Neutrophil (primary cell): ENCODE data around the gene ZBTB39.

ENCODE experiments used
- H3K27ac ChIP-seq: fragments of 200-600 bp; sonication (generic); 2 replicates; pipeline ENCODE4 v1.5.1; 2016; ENCODE audit warnings: mild to moderate bottlenecking, moderate library complexity
- H3K27me3 ChIP-seq: fragments of 200-600 bp; sonication (generic); 2 replicates; pipeline ENCODE4 v1.6.0; 2016; ENCODE audit warnings: mild to moderate bottlenecking
- H3K36me3 ChIP-seq: fragments of 200-600 bp; sonication (generic); 2 replicates; pipeline ENCODE4 v1.5.1; 2017
- H3K4me1 ChIP-seq, 2 experiments: fragments of 200-600 bp in 1 of 2; sonication (generic) in 1 of 2; 1 replicate in 1 of 2; 2 replicates in 1 of 2; pipeline versions ENCODE4 v1.5.1 to v1.6.1; 2013 to 2016; ENCODE audit warnings: low read depth in 1 of 2, low read length in 1 of 2, mild to moderate bottlenecking in 1 of 2, moderate library complexity in 1 of 2; ENCODE audit not compliant: control insufficient read depth in 1 of 2, insufficient read depth in 1 of 2
- H3K4me3 ChIP-seq, 2 experiments: fragments of 200-600 bp in 1 of 2; sonication (generic) in 1 of 2; 1 replicate in 1 of 2; 2 replicates in 1 of 2; pipeline ENCODE4 v1.5.1; 2013 to 2016; ENCODE audit warnings: low read depth in 1 of 2, low read length in 1 of 2, mild to moderate bottlenecking in 1 of 2, moderate library complexity in 1 of 2
- H3K9me3 ChIP-seq: fragments of 200-600 bp; sonication (generic); 2 replicates; pipeline ENCODE4 v1.5.1; 2016
- TF ChIP-seq, protein P1 (sequence below): fragments of 200-600 bp; sonication (generic); IDR thresholded peaks from 2 replicates; pipeline ENCODE4 v1.5.1; 2016; ENCODE audit warnings: antibody characterized with exemption

Gene ZBTB39

DNA sequence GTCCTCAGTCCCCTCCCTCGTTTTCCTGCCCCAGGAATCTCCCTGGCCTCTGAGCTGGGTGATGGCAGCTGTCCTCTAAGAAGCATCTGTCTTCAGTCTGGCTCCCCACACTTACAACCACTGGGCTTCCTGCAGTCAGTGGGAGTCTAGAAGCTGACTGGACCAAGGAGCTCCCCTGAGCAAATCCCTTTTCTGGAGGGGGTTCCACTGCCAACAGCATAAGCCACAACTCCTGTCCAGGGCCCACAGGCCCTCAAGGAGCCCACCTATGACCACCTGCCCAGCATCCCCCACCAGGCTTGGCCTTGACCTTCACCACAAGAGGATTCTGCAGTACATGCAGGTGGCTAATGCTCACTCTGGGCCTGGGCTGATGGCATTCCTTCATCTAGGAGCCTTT is 53.0 kb downstream of the ZBTB39 start:
- TF ChIP-seq, protein P1, sequence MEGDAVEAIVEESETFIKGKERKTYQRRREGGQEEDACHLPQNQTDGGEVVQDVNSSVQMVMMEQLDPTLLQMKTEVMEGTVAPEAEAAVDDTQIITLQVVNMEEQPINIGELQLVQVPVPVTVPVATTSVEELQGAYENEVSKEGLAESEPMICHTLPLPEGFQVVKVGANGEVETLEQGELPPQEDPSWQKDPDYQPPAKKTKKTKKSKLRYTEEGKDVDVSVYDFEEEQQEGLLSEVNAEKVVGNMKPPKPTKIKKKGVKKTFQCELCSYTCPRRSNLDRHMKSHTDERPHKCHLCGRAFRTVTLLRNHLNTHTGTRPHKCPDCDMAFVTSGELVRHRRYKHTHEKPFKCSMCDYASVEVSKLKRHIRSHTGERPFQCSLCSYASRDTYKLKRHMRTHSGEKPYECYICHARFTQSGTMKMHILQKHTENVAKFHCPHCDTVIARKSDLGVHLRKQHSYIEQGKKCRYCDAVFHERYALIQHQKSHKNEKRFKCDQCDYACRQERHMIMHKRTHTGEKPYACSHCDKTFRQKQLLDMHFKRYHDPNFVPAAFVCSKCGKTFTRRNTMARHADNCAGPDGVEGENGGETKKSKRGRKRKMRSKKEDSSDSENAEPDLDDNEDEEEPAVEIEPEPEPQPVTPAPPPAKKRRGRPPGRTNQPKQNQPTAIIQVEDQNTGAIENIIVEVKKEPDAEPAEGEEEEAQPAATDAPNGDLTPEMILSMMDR, result no peak
- H3K4me3 ChIP-seq, result no peak overlapping the region
- no peaks in the 10 kb centered on the region for H3K27me3 ChIP-seq
- no peak overlapping the region for H3K27ac ChIP-seq
- H3K36me3 ChIP-seq, result no peaks in the 10 kb centered on the region
- H3K9me3 ChIP-seq, result peaks cover 4% of the 10 kb centered on the region
- H3K4me1 ChIP-seq, result peaks cover 13 to 18% of the 10 kb centered on the region in 2 experiments

DNA sequence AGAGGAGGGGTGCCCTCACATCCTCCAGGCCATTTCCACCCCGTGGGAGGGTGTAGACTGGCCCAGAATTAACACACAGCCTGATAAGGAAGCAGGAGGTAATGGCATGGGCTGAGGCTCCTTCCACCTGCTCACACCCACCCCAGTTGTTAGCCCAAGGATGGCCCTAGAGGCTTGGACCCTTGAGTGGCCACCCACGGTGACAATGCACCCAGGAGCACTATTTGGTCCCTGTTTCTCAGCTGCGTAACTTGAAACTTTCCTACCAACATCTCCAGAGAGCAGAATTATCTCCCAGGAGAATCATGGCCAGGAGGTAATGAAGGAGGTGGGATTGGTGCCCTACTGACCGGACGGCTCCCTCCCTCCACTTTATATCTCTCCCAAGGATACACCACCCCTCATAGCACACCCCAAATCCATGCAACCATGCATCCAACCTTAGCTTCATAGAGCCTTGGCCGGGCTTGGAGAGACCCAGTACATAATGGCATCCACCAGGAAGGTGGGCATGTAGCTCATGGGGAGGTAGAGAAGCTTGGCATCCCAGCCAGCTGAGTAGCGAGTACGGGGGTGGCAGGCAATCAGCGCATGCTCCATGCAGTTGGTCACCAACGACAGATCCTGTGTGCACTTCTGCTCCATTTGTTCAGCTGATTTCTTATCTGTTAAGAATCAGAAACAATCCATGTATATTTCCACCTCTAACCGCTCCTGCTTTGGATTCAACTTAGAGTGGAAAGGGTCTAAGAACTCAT is 54.6 kb downstream of the ZBTB39 start:
- Histone ChIP-seq H3K27me3 (no peaks in the 10 kb centered on the region), H3K9me3 (no peaks in the 10 kb centered on the region), H3K4me1 (peaks cover 13 to 18% of the 10 kb centered on the region in 2 experiments), H3K27ac (no peak overlapping the region), H3K4me3 (no peak overlapping the region), H3K36me3 (no peaks in the 10 kb centered on the region)
- TF ChIP-seq, protein P1, result no peak

DNA sequence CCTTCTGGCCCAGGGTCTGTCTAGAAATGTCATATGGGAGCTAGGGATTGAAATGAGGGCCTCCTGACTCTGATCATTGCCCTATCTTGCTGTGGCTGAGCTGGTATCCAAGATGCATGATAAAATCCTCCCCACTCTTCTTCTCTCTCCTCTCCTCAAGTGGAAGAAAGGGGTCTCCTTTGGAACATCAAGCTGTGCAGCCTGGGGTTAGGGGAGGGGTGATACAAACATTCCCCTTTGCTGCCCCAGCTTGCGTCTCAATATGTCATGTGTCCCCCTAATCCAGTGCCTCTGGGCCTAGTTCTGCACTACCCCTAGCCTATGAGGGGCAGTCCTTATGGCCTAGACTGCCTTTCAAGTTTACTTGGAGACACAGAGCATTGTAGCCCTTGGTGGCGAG is 57.5 kb downstream of the ZBTB39 start:
- Histone ChIP-seq H3K4me3 (no peak overlapping the region), H3K36me3 (no peaks in the 10 kb centered on the region), H3K27ac (no peak overlapping the region), H3K27me3 (no peaks in the 10 kb centered on the region), H3K4me1 (no peaks in the 10 kb centered on the region), H3K9me3 (no peaks in the 10 kb centered on the region)
- TF ChIP-seq, protein P1, result no peak
